ENCODE measurements around the gene TMEM38B. TPM values are rescaled to one million over a fixed set of nuclear protein-coding genes. Genes with fewer than 3 reads are reported as not detected.

The TMEM38B gene
- total RNA-seq, 1 donor from 2014 or later, result 12.1 TPM

Other genes starting within 250 kb of the TMEM38B start
- gene FSD1L, start 246.5 kb upstream of the TMEM38B start, total RNA-seq, result 5.6 to 8.0 TPM (median 5.7 TPM) in 3 replicates
- gene FKTN, start 136.4 kb upstream of the TMEM38B start, total RNA-seq, result 16.2 to 21.9 TPM (median 21.4 TPM) in 3 replicates
- not detected in 3 replicates for gene TAL2, start 32.1 kb upstream of the TMEM38B start, total RNA-seq

All from chondrocyte (in vitro differentiated cells).